Dermis blood vessel endothelial cell (primary cell): Measurements from ENCODE around the gene DYNLT5. TPM values are rescaled to one million over a fixed set of nuclear protein-coding genes. Genes with fewer than 3 reads are reported as not detected.
"Not testable (repeated sequence)": the region's sequence is repeated elsewhere in the genome, so short reads cannot be mapped to it uniquely, and the experiment has no call there.

ENCODE experiments used
- DNase-seq: peaks from one replicate; pipeline ENCODE4 v3.0.0; 2010
- total RNA-seq: library from RNA; depleted of rRNA; stranded (reverse); fragments of >200 nt; gene quantifications from 2 replicates; pipeline ENCODE4 v1.2.3, GENCODE V29; 2014

The DYNLT5 gene
- total RNA-seq, 1 donor from 2014 or later, result 3.9 TPM

GRCh38 chr1:66751160-66751559, 1.1 kb upstream of the DYNLT5 start:
- DNase-seq, result no peak

DNA sequence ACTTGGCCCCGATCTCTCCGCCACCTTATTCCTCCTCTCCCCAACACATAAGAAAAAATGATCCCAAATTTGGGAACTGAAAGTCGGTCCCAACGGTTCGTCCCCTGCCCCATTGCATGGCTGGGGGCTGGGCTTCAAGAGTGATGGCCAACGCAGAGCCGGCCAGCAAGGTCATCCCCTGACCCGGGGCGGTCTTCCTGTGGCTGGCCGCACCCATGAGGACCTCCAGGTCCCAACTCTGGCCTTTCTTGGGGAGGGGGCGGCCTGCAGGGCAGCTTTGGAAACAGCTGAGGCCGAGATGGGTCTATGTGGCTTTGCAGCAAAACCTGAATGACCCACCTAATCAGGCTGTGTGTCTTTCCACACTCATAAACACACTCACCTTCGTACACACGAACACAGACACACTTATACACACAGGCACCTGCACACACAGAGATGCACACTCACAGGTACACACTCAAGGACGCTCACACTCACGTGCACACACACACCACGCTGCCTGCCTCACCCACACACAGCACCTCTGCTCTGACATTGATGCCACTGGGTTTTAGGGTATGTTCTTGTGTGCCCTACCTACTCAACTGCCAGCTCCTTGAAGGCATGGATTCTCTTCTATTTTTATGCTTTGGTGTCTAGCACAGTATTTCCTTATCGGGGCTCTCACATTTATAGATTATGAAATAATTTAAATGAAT, 562 bp downstream of the DYNLT5 start:
- DNase-seq, result no peak

GRCh38 chr1:66757722-66758240, 5.5 kb downstream of the DYNLT5 start:
- DNase-seq, result no peak

DNA sequence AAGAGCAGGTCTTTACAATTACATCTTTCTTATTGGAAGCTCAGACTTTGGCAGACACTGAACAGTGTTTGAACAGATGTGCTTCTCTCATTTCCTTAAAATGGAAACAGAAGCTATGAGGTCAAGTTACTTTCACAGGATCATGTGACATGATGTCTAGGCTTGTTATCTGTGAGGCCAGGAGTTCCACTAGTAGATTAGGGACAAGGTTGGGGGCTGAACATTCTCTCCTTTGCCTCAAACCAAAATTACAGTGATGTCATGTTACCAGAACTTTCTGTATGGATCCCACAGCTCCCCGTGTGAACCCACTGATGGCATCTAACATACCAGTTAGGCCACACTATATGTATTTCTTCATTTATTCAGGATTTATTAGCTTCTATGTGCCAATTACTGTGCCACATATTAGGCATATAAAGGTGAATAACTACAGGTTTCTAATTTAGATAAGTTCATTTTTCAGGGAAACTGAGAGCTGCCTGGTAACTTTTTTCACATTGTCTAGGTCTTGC, 6.0 kb downstream of the DYNLT5 start:
- peak; percentile 34 for DNase-seq

- DNase-seq, result no peak
These were observed 8.2 kb downstream of the DYNLT5 start for GRCh38 chr1:66760506-66760905.

DNA sequence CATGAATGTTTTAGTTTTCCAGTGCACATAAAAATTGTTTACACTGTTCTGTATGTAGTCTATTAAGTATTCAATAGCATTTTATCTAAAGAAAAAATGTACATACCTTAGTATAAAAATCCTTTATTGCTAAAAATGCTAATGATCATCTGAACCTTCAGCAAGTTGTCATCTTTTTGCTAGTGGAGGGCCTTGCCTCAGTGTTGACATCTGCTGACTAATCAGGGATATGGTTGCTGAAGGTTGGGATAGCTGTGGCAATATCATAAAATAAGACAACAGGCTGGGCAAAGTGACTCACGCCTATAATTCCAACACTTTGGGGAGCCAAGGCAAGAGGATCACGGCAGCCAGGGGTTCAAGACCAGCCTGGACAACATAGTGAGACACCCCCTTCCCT, 9.0 kb downstream of the DYNLT5 start:
- DNase-seq, result no peak

GRCh38 chr1:66764994-66765578, 12.8 kb downstream of the DYNLT5 start:
- peak; percentile 76 for DNase-seq

DNA sequence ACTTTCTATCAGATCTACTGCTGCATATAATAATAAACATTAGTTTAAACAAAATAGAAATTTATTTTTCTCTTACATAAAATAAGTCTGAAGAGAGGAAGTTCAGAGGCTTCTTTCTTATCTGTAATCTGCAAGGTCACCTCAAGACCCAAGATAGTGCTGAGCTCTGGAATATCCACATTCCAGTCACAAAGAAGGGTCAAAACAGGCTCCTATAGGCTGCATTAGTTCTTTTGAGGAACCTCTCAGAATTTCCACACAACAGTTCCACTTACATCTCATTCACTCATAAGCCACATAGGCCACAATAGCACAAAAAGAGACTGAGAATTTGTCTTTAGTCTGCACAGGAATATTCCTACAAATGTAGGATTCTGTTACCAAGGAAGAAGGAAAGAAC, 15.4 kb downstream of the DYNLT5 start:
- no peak for DNase-seq

- no peak for DNase-seq
These were observed 16.7 kb downstream of the DYNLT5 start for GRCh38 chr1:66768965-66769364.

GRCh38 chr1:66769512-66770229, 17.4 kb downstream of the DYNLT5 start:
- no peak for DNase-seq

- no peak for DNase-seq
These were observed 18.0 kb downstream of the DYNLT5 start for GRCh38 chr1:66770240-66770639.

- DNase-seq, result no peak
These were observed 18.4 kb downstream of the DYNLT5 start for GRCh38 chr1:66770694-66771093.

GRCh38 chr1:66773227-66773626, 21.0 kb downstream of the DYNLT5 start:
- DNase-seq, result no peak

GRCh38 chr1:66774438-66774837, 22.2 kb downstream of the DYNLT5 start:
- DNase-seq, result no peak

- DNase-seq, result no peak
These were observed 23.4 kb downstream of the DYNLT5 start for GRCh38 chr1:66775646-66776045.

DNA sequence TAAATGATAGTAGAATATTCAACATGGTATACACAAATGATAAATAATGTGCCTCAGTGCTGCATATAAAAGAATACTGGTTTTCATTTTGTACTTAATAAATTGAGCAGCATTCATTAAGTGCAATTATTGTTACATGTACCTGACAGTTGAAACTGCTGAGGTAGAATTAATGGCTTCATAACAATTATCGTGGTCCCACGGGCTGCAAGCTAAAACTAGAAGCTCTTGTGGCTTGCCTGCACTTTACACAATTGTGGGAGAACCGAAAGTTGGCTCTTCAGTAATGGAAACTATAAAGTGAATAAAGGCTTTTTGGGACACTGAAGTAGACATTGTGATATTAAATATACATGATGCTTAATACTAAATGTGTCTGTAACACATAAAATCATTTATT, 25.6 kb downstream of the DYNLT5 start:
- no peak for DNase-seq

DNA sequence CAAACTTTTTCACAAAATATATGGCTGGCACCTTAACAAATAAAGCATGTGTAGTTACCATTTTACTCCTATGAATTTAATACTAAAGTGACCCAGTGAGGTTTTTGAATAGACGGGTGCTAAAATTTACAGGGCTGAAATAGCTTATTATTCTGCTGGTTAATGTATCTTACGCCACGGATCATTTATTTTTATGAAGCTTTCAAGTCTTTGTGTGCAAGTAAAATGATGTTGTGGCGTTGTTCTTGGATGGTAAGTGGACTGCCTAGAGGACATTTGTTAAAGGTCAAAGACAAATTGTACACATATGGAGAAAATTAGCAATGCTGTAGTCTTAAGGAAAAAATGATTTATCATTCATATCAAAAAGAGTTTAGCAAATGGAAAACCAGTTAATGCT, 26.0 kb downstream of the DYNLT5 start:
- DNase-seq, result no peak

DNA sequence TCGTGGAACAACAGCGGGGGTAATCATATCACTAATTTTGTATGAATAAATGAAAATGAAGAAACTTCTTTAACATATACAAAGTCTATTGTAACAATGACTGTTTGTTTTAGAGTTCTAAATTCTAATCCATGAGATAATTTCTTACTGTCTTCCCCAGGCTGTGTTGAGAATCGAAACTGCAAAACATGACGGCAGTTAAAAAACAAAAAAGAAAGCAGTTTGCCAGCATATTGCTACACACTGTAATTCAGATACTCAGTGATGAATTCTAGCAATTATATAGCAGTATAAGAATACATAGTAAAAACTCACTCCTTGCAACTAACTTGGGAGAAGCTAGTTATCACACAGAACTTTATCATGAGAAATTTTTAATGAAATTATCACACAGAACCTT, 26.7 kb downstream of the DYNLT5 start:
- no peak for DNase-seq

DNA sequence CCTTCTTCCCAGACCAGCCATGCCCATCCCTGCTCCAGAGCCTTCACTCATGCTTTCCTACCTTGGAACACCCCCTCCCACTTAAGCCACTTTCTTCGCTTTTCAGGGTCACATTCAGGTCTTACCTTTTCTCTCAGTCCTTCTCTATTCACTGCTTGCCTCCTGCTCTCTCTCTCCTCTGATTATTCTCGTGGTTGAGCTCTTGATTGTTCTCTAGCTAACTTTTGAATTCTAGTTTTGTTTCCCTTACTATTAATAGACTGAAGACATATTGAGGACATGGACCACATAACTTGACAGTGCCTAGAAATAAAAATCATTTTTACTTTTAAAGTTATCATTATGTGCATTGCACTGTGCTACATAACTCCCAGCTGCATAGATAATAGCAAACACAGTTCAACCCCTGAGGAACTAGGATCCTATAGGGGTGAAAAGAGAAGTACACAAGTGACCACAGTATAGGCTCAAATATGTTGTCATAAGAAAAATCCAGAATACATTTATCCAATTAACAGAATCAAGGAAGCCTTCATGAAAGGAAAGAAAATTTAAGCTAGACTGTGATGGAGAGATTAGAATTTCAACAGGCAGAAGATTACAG, 27.3 kb downstream of the DYNLT5 start:
- no peak for DNase-seq

DNA sequence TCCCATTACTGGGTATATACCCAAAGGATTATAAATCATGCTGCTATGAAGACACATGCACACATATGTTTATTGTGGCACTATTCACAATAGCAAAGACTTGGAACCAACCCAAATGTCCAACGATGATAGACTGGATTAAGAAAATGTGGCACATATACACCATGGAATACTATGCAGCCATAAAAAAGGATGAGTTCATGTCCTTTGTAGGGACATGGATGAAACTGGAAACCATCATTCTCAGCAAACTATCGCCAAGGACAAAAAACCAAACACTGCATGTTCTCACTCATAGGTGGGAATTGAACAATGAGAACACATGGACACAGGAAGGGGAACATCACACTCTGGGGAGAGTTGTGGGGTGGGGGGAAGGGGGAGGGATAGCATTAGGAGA, 33.5 kb downstream of the DYNLT5 start:
- DNase-seq, result not testable (repeated sequence)

- DNase-seq, result no peak
These were observed 35.4 kb downstream of the DYNLT5 start for GRCh38 chr1:66787641-66788040.

- DNase-seq, result no peak
These were observed 36.1 kb downstream of the DYNLT5 start for GRCh38 chr1:66788231-66788939.
